GM19240 (cell line): ENCODE data around the gene PFKP.

Source experiments
- DNase-seq: peaks from one replicate; pipeline ENCODE4 v3.0.0; 2011; ENCODE audit warnings: low spot score; ENCODE audit not compliant: insufficient read length

The PFKP gene

GRCh38 chr10:3115685-3116084, 48.3 kb downstream of the PFKP start:
- no peak for DNase-seq

GRCh38 chr10:3116508-3117100, 49.3 kb downstream of the PFKP start:
- DNase-seq, result no peak

DNA sequence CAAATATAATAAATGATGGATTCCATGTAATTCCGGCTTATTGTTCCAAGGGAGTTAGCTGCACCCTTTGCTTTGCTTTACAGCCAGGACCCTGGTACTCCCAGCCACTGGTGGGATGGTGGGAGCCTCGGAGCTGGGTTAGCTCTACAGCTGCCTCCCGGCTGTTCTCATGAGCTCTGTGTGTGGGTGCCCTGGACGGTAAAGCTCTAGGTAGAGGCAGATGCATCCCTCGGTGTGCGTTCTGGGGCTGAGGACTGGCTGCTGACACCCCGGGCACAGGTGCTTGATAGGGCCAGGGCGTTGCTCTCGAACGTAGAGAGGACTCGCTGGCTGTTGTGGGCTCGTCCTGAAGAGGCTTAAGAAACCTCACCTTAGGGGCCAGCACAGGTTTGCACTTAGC, 50.1 kb downstream of the PFKP start:
- DNase-seq, result no peak

DNA sequence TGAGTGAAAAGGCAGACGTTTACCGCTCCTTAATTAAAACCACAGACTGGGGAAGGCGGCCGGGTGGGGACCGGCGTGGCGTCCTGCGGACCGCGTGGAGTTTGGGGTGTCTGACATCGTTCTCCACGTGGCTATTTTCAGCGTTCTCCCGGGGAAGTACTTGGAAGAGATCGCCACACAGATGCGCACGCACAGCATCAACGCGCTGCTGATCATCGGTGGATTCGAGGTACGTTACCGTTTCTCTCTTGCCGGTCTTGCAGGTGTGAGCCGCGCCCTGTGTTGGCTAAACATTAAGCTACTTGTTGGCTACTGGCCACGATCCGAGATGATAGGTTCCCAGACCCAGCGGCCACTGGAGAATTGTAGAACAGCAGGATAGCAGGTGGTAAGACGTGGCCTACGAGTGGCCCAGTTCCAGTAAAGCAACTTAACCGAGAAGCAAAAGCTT, 51.3 kb downstream of the PFKP start:
- DNase-seq, result no peak

- no peak for DNase-seq
These were observed 52.6 kb downstream of the PFKP start for GRCh38 chr10:3119796-3120459.

- no peak for DNase-seq
These were observed 54.7 kb downstream of the PFKP start for GRCh38 chr10:3122034-3122433.

DNA sequence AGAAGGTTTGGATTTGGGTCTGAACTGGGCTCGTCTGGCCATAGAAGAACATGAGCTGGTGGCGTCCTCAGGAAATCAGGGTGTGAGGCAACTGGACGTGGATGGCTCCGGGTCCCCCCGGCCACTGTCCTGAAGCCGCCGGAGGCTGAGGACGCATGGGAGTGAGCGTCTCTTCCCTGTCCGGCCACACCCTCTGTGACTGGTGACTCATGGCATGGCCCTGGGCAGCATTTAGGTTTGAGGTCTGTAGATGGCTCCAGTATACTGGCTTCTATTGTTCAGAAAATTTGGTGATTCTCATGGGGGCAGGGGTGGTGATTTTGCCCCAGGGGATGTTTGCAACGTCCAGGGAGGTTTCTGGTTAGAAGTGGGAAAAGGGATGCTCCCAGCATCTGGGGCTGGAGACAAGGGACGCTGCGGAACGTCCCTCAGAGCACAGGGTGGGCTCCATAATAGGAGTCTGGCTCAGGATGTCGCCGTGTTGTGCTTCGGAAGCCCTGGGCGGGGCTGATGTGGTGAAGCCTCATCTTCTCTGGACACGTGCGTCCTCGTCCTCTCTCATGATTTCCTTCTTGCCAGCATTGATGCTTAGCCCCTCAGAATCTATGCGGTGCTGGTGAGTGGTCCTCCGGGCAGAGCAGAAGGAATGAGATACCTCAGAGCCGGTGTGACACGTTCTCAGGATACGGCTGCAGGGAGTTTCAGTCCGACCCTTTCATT, 55.3 kb downstream of the PFKP start:
- DNase-seq, result no peak

DNA sequence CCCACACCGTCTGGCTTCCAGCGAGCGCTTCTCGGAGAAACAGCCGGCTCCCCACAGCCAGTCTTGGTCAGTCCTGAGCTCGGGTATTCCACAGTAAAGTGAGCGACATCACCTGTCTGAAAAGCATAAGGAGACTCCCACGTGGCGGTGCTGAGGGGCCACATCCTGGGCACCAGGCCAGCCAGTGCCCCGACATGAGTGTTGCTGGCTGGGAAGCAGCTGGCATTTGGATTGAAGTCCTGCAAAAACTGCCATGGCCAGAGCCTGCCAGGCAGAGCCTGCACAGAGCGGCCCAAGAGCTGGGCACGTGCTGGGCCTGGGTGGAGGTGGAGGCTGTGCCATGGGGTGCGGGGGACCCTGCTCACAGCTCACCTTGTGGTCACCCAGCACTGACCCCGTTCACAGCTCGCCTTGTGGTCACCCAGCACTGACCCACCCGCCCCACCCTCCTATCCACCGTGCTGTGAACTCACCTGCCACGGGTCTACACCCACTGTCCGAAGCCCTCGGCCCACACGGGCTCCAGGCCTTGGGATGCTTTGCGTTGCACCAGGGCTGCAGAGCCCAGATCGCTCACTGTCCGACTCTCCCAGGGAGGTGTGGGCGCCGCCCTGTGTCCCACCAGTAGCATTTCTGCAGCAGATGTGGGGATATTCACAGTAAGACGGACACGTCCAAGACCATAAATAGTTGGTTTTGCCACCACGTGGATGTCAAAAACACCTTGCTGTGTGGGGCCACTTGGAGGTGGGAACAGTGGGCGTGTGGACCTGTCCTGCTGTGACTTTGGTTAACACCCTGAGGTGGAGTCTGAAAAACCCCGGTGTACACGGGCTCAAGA, 56.4 kb downstream of the PFKP start:
- no peak for DNase-seq

- no peak for DNase-seq
These were observed 57.2 kb downstream of the PFKP start for GRCh38 chr10:3124412-3125175.

DNA sequence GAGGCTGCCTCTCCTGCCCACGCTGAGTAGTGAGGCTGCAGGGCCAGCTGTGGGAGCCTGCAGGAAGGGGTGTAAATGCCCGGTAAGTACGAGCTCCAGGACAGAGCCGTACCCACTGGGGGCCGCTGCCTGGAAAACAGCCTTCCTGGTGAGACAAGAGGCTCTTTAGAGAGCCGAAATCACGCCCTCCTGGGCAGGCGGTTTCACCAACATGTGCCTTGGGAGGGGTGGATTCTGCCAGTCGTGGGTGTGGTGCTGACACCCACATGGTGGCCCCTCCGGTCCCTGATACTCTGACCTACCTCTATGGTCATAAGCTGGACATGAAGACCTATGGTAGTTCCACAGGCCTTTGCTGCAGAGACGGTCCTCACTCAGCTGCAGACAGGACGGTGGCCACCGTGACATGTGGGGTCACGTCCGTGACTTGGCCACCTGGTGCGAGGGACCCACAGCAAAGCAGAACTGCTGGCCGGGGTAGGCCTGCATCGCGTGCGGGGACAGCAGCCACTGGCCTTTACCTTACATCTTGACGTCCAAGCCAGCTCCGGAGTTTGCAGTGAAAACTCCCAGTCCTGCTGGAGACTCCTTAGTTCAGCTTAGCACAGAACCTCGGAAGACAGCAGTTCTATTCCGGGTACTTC, 58.3 kb downstream of the PFKP start:
- DNase-seq, result no peak

- no peak for DNase-seq
These were observed 58.9 kb downstream of the PFKP start for GRCh38 chr10:3126249-3126648.

DNA sequence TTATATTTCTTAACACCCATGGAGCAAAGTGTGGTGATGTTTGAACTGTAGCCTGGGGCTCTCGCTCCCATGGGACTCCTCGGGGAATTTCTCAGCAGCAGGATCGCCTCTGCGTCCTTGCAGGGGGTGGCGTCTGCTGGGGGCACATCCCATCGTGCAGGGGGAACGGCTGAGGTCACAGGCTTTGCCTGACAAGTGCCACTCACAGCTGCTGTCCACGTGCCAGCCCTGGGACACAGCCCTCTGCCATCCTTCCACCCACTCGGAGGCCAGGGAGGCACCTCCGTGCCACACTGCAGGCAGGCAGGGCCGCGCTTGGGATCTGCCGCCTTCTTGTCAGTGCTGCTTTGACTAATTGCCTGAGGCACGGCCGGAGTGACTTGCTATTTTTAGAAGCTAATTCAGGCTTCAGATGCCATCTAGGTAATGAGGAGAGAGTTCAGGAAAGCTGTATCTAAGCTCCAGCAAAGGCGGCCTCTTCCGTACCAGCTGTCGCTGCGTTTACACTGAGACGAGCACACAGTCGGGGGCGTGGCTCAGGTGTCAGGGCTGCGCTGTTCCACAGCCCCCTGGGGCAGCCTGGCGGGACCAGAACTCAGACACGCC, 59.5 kb downstream of the PFKP start:
- no peak for DNase-seq

DNA sequence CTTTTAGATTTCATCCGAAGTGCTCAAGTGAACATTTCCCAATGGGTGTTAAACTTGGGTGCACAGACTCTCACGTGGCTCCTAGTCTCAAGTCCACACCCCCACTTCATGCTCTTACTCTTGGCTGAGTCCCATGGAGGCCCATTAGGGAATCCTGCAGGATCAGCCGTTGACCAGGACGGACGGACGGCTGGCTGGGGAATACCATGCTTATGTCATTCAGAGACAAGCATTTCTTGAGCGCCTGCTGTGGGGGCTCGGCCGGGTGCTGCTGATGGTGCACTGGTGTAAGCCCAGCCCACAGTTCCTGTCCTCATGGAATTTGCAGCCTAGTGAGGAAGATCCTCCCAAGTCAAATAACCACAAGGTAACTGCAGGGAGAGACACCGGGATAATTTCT, 60.6 kb downstream of the PFKP start:
- DNase-seq, result no peak

- no peak for DNase-seq
These were observed 61.2 kb downstream of the PFKP start for GRCh38 chr10:3128379-3129130.

DNA sequence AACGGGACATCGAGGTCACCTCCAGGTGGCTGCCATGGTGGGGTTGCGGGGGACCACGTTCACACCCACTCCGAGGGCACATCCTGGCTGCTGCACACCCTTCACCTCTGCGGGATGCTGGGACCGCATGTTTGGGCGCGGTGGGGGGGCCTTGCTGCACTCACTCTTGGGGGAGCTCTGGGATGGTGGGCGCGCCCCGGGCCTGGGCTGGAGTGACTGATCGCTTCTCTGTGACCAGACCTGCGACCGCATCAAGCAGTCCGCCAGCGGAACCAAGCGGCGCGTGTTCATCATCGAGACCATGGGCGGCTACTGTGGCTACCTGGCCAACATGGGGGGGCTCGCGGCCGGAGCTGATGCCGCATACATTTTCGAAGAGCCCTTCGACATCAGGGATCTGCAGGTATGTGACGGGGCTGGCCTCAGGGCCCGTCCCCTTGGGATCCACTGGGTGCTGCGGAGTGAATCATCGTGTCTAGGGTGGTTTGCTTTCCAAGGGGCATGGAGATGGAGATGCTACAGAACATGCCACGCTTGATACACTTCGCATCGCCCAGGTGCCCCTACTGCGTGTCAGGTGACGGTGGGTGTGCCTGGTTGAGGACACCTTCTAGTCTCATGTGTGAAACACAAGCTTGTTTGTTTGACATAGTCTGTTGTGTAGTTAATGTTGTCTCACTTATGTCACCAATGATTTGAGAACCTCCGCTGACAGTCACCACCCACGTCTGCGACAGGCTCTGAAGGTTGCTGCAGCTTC, 62.4 kb downstream of the PFKP start:
- DNase-seq, result no peak

DNA sequence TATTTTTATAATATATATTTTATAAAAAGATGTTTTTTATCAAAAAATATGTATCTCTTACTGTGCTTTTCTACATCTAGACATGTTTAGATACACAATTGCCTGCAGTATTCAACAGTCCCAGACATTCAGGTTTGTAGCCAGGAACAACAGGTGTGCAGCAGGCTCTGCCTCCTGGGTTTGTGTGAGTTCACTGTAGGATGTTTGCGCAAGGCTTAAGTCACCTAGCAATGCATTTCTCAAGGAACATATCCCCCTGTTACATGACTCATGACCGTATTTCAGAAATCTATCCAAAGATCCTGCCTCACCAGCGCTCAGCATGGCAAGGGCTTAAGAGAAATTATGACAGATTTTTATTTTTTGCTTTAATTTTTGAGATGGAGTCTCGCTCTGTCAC, 63.8 kb downstream of the PFKP start:
- no peak for DNase-seq

- DNase-seq, result no peak
These were observed 65.0 kb downstream of the PFKP start for GRCh38 chr10:3132036-3133025.
